Activated CD4-positive, alpha-beta T cell treated with anti-CD3 and anti-CD28 coated beads for 36 hours (primary cell): ENCODE data around the gene LRRC37A. TPM values are rescaled to one million over a fixed set of nuclear protein-coding genes. Genes with fewer than 3 reads are reported as not detected.
"Not testable (repeated sequence)": the region's sequence is repeated elsewhere in the genome, so short reads cannot be mapped to it uniquely, and the experiment has no call there.

Experiments used
- ATAC-seq: fragments of 200-7000 bp; cut with Tn5 transposase; one replicate; pipeline ENCODE4 v1.10.0; 2021; ENCODE audit warnings: mild to moderate bottlenecking, moderate library complexity
- CTCF ChIA-PET: fragments of 350-600 bp; sonication (Branson Sonifier 250); formaldehyde crosslinking; loops from one replicate; lab custom pipeline; 2021; ENCODE audit warnings: antibody characterized with exemption; lab: Charles Lee
- POLR2A ChIA-PET: fragments of 350-600 bp; sonication (Branson Sonifier 250); formaldehyde crosslinking; loops from one replicate; lab custom pipeline; 2021; ENCODE audit warnings: antibody characterized with exemption, inconsistent platforms; lab: Charles Lee
- DNase-seq: peaks from one replicate; pipeline ENCODE4 v3.0.0-alpha.2; 2020
- H3K27ac Mint-ChIP-seq: one replicate; pipeline ENCODE4 v1.8.0; 2021; ENCODE audit warnings: mixed read lengths
- H3K27me3 Mint-ChIP-seq: one replicate; pipeline ENCODE4 v1.8.0; 2021; ENCODE audit warnings: mixed read lengths
- H3K36me3 Mint-ChIP-seq: one replicate; pipeline ENCODE4 v1.8.0; 2021; ENCODE audit warnings: low read depth, mixed read lengths
- H3K4me1 Mint-ChIP-seq: one replicate; pipeline ENCODE4 v1.8.0; 2021; ENCODE audit warnings: mixed read lengths
- H3K4me3 Mint-ChIP-seq: one replicate; pipeline ENCODE4 v1.8.0; 2021; ENCODE audit warnings: mild to moderate bottlenecking, moderate library complexity, mixed read lengths
- H3K9me3 Mint-ChIP-seq: one replicate; pipeline ENCODE4 v1.8.0; 2021; ENCODE audit warnings: low read depth, mixed read lengths
- intact Hi-C, 2 experiments: fragments of 100-400 bp; cut with DNase I in 1 of 2; cut with micrococcal nuclease in 1 of 2; formaldehyde crosslinking; loops; one replicate each; pipeline versions ENCODE4 v1.14.2 to v1.15.1; 2022 to 2024; cut with DNase I, micrococcal nuclease
- total RNA-seq, 2 experiments: library from RNA; stranded (reverse); gene quantifications; one replicate each; pipeline ENCODE4 v1.2.3, GENCODE V29; 2021

LRRC37A gene
- total RNA-seq, result 1 to 10 TPM in 1 of 2 experiments, under 1 TPM in 1; 0.85 to 1.0 TPM

GRCh38 chr17:46294831-46295230 lies at the start of gene LRRC37A:
Gene LRRC37A, plus strand, starts transcription at chr17:46295131. Its CDS starts 3 bp downstream, at chr17:46295134.
- ATAC-seq, DNase-seq, H3K4me3 Mint-ChIP-seq, H3K27me3 Mint-ChIP-seq, POLR2A ChIA-PET, H3K36me3 Mint-ChIP-seq, CTCF ChIA-PET, intact Hi-C loops, H3K4me1 Mint-ChIP-seq, H3K9me3 Mint-ChIP-seq, H3K27ac Mint-ChIP-seq: not testable (repeated sequence)

GRCh38 chr17:46249153-46249552 lies 45.8 kb upstream of the LRRC37A start:
- H3K4me3 Mint-ChIP-seq, ATAC-seq, DNase-seq, intact Hi-C loops, H3K4me1 Mint-ChIP-seq, CTCF ChIA-PET, POLR2A ChIA-PET, H3K27me3 Mint-ChIP-seq, H3K27ac Mint-ChIP-seq, H3K9me3 Mint-ChIP-seq, H3K36me3 Mint-ChIP-seq: not testable (repeated sequence)

GRCh38 chr17:46252804-46253203 lies 42.1 kb upstream of the LRRC37A start:
- DNase-seq, POLR2A ChIA-PET, H3K4me3 Mint-ChIP-seq, intact Hi-C loops, H3K4me1 Mint-ChIP-seq, H3K27ac Mint-ChIP-seq, ATAC-seq, H3K9me3 Mint-ChIP-seq, H3K36me3 Mint-ChIP-seq, H3K27me3 Mint-ChIP-seq: not testable (repeated sequence)
- CTCF ChIA-PET, result interaction anchor here (0.6 kb wide), 1 partner anchor 642 kb away, joined by 3 read pairs; no protein-coding TSS in a partner anchor

GRCh38 chr17:46253722-46254121 lies 41.2 kb upstream of the LRRC37A start:
- H3K4me1 Mint-ChIP-seq, H3K9me3 Mint-ChIP-seq, POLR2A ChIA-PET, H3K4me3 Mint-ChIP-seq, intact Hi-C loops, H3K27me3 Mint-ChIP-seq, H3K27ac Mint-ChIP-seq, H3K36me3 Mint-ChIP-seq: not testable (repeated sequence)
- CTCF ChIA-PET, result interaction anchor here (0.7 kb wide), 1 partner anchor 18 kb away, joined by 3 read pairs; no protein-coding TSS in a partner anchor
- ATAC-seq, result peak; percentile 96
- DNase-seq, result peak; percentile 87

- H3K36me3 Mint-ChIP-seq, H3K4me1 Mint-ChIP-seq, DNase-seq, H3K4me3 Mint-ChIP-seq, H3K27ac Mint-ChIP-seq, intact Hi-C loops, H3K9me3 Mint-ChIP-seq, ATAC-seq, H3K27me3 Mint-ChIP-seq, POLR2A ChIA-PET: not testable (repeated sequence)
- CTCF ChIA-PET, result interaction anchor here (0.6 to 0.7 kb wide), 2 partner anchors 61 to 668 kb away, joined by 3 read pairs; partner anchors contain the start of gene KANSL1
These were observed 40.7 kb upstream of the LRRC37A start for GRCh38 chr17:46254215-46254614.

- H3K4me1 Mint-ChIP-seq, H3K4me3 Mint-ChIP-seq, H3K27me3 Mint-ChIP-seq, H3K9me3 Mint-ChIP-seq, H3K27ac Mint-ChIP-seq, POLR2A ChIA-PET, H3K36me3 Mint-ChIP-seq, intact Hi-C loops, DNase-seq: not testable (repeated sequence)
- peak; percentile 57 for ATAC-seq
- CTCF ChIA-PET, result interaction anchor here (0.8 kb wide), 1 partner anchor 11 kb away, joined by 4 read pairs; no protein-coding TSS in a partner anchor
These were observed 38.6 kb upstream of the LRRC37A start for GRCh38 chr17:46256369-46256768.

GRCh38 chr17:46259845-46260661 lies 34.9 kb upstream of the LRRC37A start:
- DNase-seq, H3K36me3 Mint-ChIP-seq, H3K27ac Mint-ChIP-seq, H3K9me3 Mint-ChIP-seq, H3K27me3 Mint-ChIP-seq, CTCF ChIA-PET, intact Hi-C loops, POLR2A ChIA-PET: not testable (repeated sequence)
- Mint-ChIP-seq H3K4me3 (peak overlapping the region; percentile 60), H3K4me1 (peaks cover 10% of the 10 kb centered on the region)
- peak; percentile 52 for ATAC-seq

GRCh38 chr17:46262271-46262670 lies 32.7 kb upstream of the LRRC37A start:
- CTCF ChIA-PET, result interaction anchor here (1.3 to 2.0 kb wide), 2 partner anchors 69 to 128 kb away, joined by 6 to 7 read pairs; partner anchors contain the start of gene KANSL1
- POLR2A ChIA-PET, result no interaction called here
- ATAC-seq (no peak), DNase-seq (no peak)
- Mint-ChIP-seq H3K4me1 (peaks cover 24% of the 10 kb centered on the region), H3K27ac (no peak overlapping the region), H3K9me3 (no peaks in the 10 kb centered on the region), H3K27me3 (no peaks in the 10 kb centered on the region), H3K36me3 (no peaks in the 10 kb centered on the region), H3K4me3 (no peak overlapping the region)
- intact Hi-C loops, result no loop called here

GRCh38 chr17:46264456-46265198 lies 30.3 kb upstream of the LRRC37A start:
- Mint-ChIP-seq H3K9me3 (no peaks in the 10 kb centered on the region), H3K4me3 (no peak overlapping the region), H3K4me1 (peaks cover 34% of the 10 kb centered on the region), H3K27me3 (no peaks in the 10 kb centered on the region), H3K27ac (no peak overlapping the region), H3K36me3 (no peaks in the 10 kb centered on the region)
- POLR2A ChIA-PET, result no interaction called here
- ATAC-seq (peak; percentile 43), DNase-seq (peak; percentile 38)
- intact Hi-C loops, result no loop called here
- CTCF ChIA-PET, result no interaction called here

- not testable (repeated sequence) for H3K36me3 Mint-ChIP-seq, ATAC-seq, H3K9me3 Mint-ChIP-seq, H3K27me3 Mint-ChIP-seq
- ChIA-PET POLR2A (interaction anchor here (0.6 kb wide), 1 partner anchor 737 kb away, joined by 3 read pairs; no protein-coding TSS in a partner anchor), CTCF (interaction anchor here (0.9 to 1.0 kb wide), 2 partner anchors 10 to 48 kb away, joined by 3 to 4 read pairs; no protein-coding TSS in a partner anchor)
- peak overlapping the region; percentile 76 for H3K4me3 Mint-ChIP-seq
- peak; percentile 15 for DNase-seq
- intact Hi-C loops, result loop anchor here in 1 of 2 experiments (1.0 to 2.0 kb wide), 4 partner anchors 19 to 372 kb away; partner anchors contain the start of genes KANSL1 and MAPT
- peak overlapping the region; percentile 74 for H3K27ac Mint-ChIP-seq
- peaks cover 34% of the 10 kb centered on the region for H3K4me1 Mint-ChIP-seq
These were observed 28.8 kb upstream of the LRRC37A start for GRCh38 chr17:46266063-46266655.
